K562 (cell line): Measurements from ENCODE around the gene BMF. TPM values are rescaled to one million over a fixed set of nuclear protein-coding genes. Genes with fewer than 3 reads are reported as not detected.

Source experiments
- ATF7 ChIP-seq: fragments of 450-650 bp; IDR thresholded peaks from 2 replicates; pipeline ENCODE4 v1.7.1; 2014; ENCODE audit warnings: mild to moderate bottlenecking, moderate library complexity
- HMGN3 ChIP-seq: IDR thresholded peaks from 2 replicates; pipeline ENCODE4 v1.6.1; 2011; ENCODE audit warnings: borderline replicate concordance, low read depth, mild to moderate bottlenecking, mixed read lengths, low read length; ENCODE audit not compliant: insufficient read length; ENCODE audit errors: extremely low read depth
- KDM5B ChIP-seq: fragments of 200-600 bp; sonication (generic); IDR thresholded peaks from 2 replicates; pipeline ENCODE4 v1.6.1; 2012; ENCODE audit warnings: low read depth, mild to moderate bottlenecking, moderate library complexity, low read length, control low read depth, inconsistent platforms; ENCODE audit not compliant: insufficient replicate concordance
- MYBL2 ChIP-seq, 2 experiments: fragments of 450-650 bp in 1 of 2; sonication (generic) in 1 of 2; formaldehyde crosslinking in 1 of 2; IDR thresholded peaks; 2 replicates each; pipeline versions ENCODE4 v1.6.1 to v1.8.1; 2017 to 2022; ENCODE audit warnings: borderline replicate concordance in 1 of 2, inconsistent platforms in 1 of 2, low read depth in 1 of 2, mild to moderate bottlenecking in 1 of 2, missing genetic modification reagents in 1 of 2, moderate library complexity in 1 of 2
- MYC ChIP-seq, 2 experiments: fragments of 250-450 bp in 1 of 2; sonication (Bioruptor Pico) in 1 of 2; IDR thresholded peaks; 2 replicates each; pipeline versions ENCODE4 v1.5.1 to v1.6.1; 2012 to 2021; ENCODE audit warnings: low read depth in 2 of 2, borderline replicate concordance in 1 of 2, improper control_type of control experiment in 1 of 2, low read length in 1 of 2, mild to moderate bottlenecking in 1 of 2, moderate library complexity in 1 of 2
- NRF1 ChIP-seq, 2 experiments: fragments of 450-650 bp; IDR thresholded peaks in 1 of 2; conservative IDR thresholded peaks in 1 of 2; 2 replicates each; pipeline ENCODE4 v1.6.1; 2014; ENCODE audit warnings: mild to moderate bottlenecking in 2 of 2
- PHB ChIP-seq: fragments of 250-450 bp; sonication (Bioruptor Pico); IDR thresholded peaks from 2 replicates; pipeline ENCODE4 v1.5.0; 2021
- PPARD ChIP-seq: fragments of 250-450 bp; sonication (Bioruptor Pico); IDR thresholded peaks from 2 replicates; pipeline ENCODE4 v1.8.0; 2022; ENCODE audit warnings: inconsistent platforms, mild to moderate bottlenecking, moderate library complexity
- RAD51 ChIP-seq: fragments of 450-650 bp; IDR thresholded peaks from 2 replicates; pipeline ENCODE4 v1.7.1; 2016; ENCODE audit warnings: low read depth, mild to moderate bottlenecking, borderline replicate concordance
- RBFOX2 ChIP-seq: fragments of 200-400 bp; formaldehyde crosslinking; IDR thresholded peaks from 2 replicates; pipeline ENCODE4 v1.6.1; 2017; ENCODE audit warnings: low read depth, mild to moderate bottlenecking, low read length, moderate library complexity
- TFAM ChIP-seq: fragments of 250-450 bp; sonication (Bioruptor Pico); conservative IDR thresholded peaks from 2 replicates; pipeline ENCODE4 v1.5.0; 2021; ENCODE audit warnings: mild to moderate bottlenecking, moderate library complexity
- XRCC3 ChIP-seq: fragments of 450-650 bp; IDR thresholded peaks from 2 replicates; pipeline ENCODE4 v1.6.1; 2017; ENCODE audit warnings: mild to moderate bottlenecking, moderate library complexity
- ZNF316 ChIP-seq: fragments of 450-650 bp; IDR thresholded peaks from 2 replicates; pipeline ENCODE4 v1.6.1; 2016
- ZNF551 ChIP-seq: fragments of 250-450 bp; sonication (Bioruptor Pico); IDR thresholded peaks from 2 replicates; pipeline ENCODE4 v1.5.0; 2021; ENCODE audit warnings: mild to moderate bottlenecking, moderate library complexity
- ZNF785 ChIP-seq: fragments of 250-450 bp; sonication (Bioruptor Pico); IDR thresholded peaks from 2 replicates; pipeline ENCODE4 v1.4.0; 2020; ENCODE audit warnings: mild to moderate bottlenecking
- polyA plus RNA-seq, 8 experiments: library from polyadenylated mRNA; depleted of rRNA in 4 of 8; stranded (reverse) in 5 of 8; unstranded in 3 of 8; fragments of >200 nt; fragmentation: Nextera tagmentation in 2 of 8; fragmentation: Illumina TruSeq in 1 of 8; extraction: Ambion mirVana in 2 of 8; extraction: Trizol in 1 of 8; gene quantifications; 2 replicates each; pipeline versions ENCODE4 v1.2.1 to v1.2.3, GENCODE V29; 2011 to 2014; ENCODE audit warnings: inconsistent platforms in 1 of 8, missing spikeins in 1 of 8
- total RNA-seq, 7 experiments: library from RNA; depleted of rRNA in 6 of 7; stranded (reverse); fragments of >200 nt in 6 of 7; fragmentation: Illumina TruSeq in 2 of 7; extraction: Trizol in 2 of 7; gene quantifications; 2 replicates each; pipeline versions ENCODE4 v1.2.1 to v1.2.3, GENCODE V29; 2011 to 2021; ENCODE audit warnings: low replicate concordance in 1 of 7
- TF ChIP-seq, protein P1 (sequence below): sonication (generic); formaldehyde crosslinking; IDR thresholded peaks from 2 replicates; pipeline ENCODE4 v1.8.0; 2022; ENCODE audit warnings: mild to moderate bottlenecking, missing genetic modification reagents
- TF ChIP-seq, protein P2 (sequence below): fragments of 450-650 bp; IDR thresholded peaks from 2 replicates; pipeline ENCODE4 v1.7.1; 2018; ENCODE audit warnings: mild to moderate bottlenecking, low read depth; ENCODE audit not compliant: partially characterized antibody
- TF ChIP-seq, protein P3 (sequence below): fragments of 450-650 bp; IDR thresholded peaks from 2 replicates; pipeline ENCODE4 v1.6.1; 2016; ENCODE audit warnings: antibody characterized with exemption
- TF ChIP-seq, protein P4 (sequence below): sonication (generic); formaldehyde crosslinking; IDR thresholded peaks from 2 replicates; pipeline ENCODE4 v1.5.0; 2020; ENCODE audit warnings: missing genetic modification reagents

The BMF gene
- total and polyA plus RNA-seq, 9 of the 15 experiments (the other 6 are each of a cell fraction or from before 2014, with no cell fraction given): 0.25 to 0.91 (median 0.59) TPM; not detected in 2

DNA sequence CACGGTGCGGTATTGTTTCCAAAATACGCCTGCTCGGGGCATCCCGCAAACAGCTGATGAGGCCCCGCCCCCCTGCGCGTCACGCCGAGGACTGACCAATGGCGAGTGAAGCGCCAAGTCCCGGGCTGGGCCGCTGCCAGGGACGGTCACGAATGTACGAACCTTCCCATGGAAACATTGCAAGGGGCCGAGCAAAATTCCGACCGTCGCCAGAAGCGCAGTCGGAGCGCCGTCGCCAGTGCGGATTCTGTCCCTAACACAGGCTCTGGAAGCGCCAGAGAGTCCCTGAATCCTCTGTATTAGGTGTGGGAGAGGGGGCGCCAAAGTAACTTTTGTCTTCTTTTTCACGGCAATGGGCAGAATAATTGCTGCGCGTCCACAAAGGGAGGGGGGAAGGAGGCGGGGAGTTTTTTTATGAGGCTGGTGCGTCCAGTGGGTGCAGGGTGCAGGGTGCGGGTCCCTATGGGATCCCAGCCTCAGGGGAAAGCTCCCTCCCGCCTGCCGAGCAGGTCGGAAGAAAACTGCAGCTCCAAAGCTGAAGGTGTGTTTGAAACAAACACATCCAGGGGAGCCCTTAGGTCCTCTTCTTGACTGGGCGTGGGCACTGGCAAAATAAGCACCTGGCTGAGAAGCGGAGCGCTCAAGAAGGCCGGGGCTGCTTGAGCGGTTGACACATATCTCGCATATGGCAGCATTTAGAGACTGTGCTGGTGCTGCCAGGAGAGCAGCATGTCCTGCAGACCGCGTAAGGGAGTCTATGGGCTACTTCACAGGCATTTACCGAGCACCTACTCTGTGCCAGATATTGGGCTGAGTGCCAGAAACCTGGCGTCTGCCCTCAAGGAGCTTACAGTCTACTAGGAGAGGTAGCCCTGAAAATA, at the start of gene BMF (continued):
- no peak for TF ChIP-seq XRCC3
- TF ChIP-seq TFAM (CRISPR knock-in tag): no peak
- peak; percentile 87 for TF ChIP-seq ZNF316
- TF ChIP-seq, protein P1, sequence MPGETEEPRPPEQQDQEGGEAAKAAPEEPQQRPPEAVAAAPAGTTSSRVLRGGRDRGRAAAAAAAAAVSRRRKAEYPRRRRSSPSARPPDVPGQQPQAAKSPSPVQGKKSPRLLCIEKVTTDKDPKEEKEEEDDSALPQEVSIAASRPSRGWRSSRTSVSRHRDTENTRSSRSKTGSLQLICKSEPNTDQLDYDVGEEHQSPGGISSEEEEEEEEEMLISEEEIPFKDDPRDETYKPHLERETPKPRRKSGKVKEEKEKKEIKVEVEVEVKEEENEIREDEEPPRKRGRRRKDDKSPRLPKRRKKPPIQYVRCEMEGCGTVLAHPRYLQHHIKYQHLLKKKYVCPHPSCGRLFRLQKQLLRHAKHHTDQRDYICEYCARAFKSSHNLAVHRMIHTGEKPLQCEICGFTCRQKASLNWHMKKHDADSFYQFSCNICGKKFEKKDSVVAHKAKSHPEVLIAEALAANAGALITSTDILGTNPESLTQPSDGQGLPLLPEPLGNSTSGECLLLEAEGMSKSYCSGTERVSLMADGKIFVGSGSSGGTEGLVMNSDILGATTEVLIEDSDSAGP (CRISPR knock-in tag): no peak
- TF ChIP-seq NRF1 (conservative IDR thresholded peaks at IDR 0.05 in 1 of 2, IDR thresholded peaks at IDR 0.05 in 1 of 2): peak; percentile 82 to 86
- peak; percentile 31; the same call in 1 of the 2 replicates for TF ChIP-seq RAD51
- no peak for TF ChIP-seq KDM5B
- TF ChIP-seq ATF7: peak; percentile 85
- no peak for TF ChIP-seq PHB
- peak; percentile 58; the same call in 1 of the 2 replicates for TF ChIP-seq RBFOX2
- no peak for TF ChIP-seq PPARD (CRISPR knock-in tag)
- TF ChIP-seq, protein P2, sequence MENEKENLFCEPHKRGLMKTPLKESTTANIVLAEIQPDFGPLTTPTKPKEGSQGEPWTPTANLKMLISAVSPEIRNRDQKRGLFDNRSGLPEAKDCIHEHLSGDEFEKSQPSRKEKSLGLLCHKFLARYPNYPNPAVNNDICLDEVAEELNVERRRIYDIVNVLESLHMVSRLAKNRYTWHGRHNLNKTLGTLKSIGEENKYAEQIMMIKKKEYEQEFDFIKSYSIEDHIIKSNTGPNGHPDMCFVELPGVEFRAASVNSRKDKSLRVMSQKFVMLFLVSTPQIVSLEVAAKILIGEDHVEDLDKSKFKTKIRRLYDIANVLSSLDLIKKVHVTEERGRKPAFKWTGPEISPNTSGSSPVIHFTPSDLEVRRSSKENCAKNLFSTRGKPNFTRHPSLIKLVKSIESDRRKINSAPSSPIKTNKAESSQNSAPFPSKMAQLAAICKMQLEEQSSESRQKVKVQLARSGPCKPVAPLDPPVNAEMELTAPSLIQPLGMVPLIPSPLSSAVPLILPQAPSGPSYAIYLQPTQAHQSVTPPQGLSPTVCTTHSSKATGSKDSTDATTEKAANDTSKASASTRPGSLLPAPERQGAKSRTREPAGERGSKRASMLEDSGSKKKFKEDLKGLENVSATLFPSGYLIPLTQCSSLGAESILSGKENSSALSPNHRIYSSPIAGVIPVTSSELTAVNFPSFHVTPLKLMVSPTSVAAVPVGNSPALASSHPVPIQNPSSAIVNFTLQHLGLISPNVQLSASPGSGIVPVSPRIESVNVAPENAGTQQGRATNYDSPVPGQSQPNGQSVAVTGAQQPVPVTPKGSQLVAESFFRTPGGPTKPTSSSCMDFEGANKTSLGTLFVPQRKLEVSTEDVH: peak; percentile 85
- TF ChIP-seq HMGN3: peak; percentile 79
- TF ChIP-seq MYBL2 (IDR thresholded peaks at IDR 0.05; ENCODE audit: low read depth): no peak
- TF ChIP-seq MYBL2 (CRISPR knock-in tag; IDR thresholded peaks at IDR 0.05; ENCODE audit: borderline replicate concordance): no peak
- TF ChIP-seq, protein P3, sequence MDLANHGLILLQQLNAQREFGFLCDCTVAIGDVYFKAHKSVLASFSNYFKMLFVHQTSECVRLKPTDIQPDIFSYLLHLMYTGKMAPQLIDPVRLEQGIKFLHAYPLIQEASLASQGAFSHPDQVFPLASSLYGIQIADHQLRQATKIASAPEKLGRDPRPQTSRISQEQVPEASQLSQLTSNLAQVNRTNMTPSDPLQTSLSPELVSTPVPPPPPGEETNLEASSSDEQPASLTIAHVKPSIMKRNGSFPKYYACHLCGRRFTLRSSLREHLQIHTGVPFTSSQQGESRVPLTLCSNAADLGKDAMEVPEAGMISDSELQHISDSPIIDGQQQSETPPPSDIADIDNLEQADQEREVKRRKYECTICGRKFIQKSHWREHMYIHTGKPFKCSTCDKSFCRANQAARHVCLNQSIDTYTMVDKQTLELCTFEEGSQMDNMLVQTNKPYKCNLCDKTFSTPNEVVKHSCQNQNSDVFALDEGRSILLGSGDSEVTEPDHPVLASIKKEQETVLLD: peak; percentile 41; the same call in 1 of the 2 replicates
- TF ChIP-seq ZNF551 (CRISPR knock-in tag): no peak
- TF ChIP-seq, protein P4, sequence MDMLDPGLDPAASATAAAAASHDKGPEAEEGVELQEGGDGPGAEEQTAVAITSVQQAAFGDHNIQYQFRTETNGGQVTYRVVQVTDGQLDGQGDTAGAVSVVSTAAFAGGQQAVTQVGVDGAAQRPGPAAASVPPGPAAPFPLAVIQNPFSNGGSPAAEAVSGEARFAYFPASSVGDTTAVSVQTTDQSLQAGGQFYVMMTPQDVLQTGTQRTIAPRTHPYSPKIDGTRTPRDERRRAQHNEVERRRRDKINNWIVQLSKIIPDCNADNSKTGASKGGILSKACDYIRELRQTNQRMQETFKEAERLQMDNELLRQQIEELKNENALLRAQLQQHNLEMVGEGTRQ: no peak
- no peak; the same call in 1 of the 2 replicates for TF ChIP-seq MYC (IDR thresholded peaks at IDR 0.05; ENCODE audit: low read depth, low read length)
- TF ChIP-seq MYC (CRISPR knock-in tag; IDR thresholded peaks at IDR 0.05; ENCODE audit: borderline replicate concordance, low read depth): no peak
- TF ChIP-seq ZNF785: no peak
